H1 (cell line): ENCODE measurements around the gene NOL12. TPM values are rescaled to one million over a fixed set of nuclear protein-coding genes. Genes with fewer than 3 reads are reported as not detected.

Experiments
- CREB1 ChIP-seq: IDR thresholded peaks from 2 replicates; pipeline ENCODE4 v1.6.1; 2012; ENCODE audit warnings: inconsistent platforms
- GABPA ChIP-seq: IDR thresholded peaks from 2 replicates; pipeline ENCODE4 v1.6.1; 2011; ENCODE audit warnings: mild to moderate bottlenecking, low read length, moderate library complexity, borderline replicate concordance; ENCODE audit not compliant: insufficient read depth
- SAP30 ChIP-seq: fragments of 300-600 bp; sonication (generic); IDR thresholded peaks from 2 replicates; pipeline ENCODE4 v1.7.1; 2012; ENCODE audit warnings: low read length, moderate library complexity, mild to moderate bottlenecking, inconsistent platforms; ENCODE audit not compliant: insufficient read depth, insufficient replicate concordance
- SIN3A ChIP-seq, 2 experiments: IDR thresholded peaks in 1 of 2; conservative IDR thresholded peaks in 1 of 2; 2 replicates each; pipeline ENCODE4 v1.6.1; 2011 to 2012; ENCODE audit warnings: low read length in 2 of 2, improper control_type of control experiment in 1 of 2, low read depth in 1 of 2, mild to moderate bottlenecking in 1 of 2
- SP1 ChIP-seq: IDR thresholded peaks from 2 replicates; pipeline ENCODE4 v1.6.1; 2011; ENCODE audit warnings: low read depth, low read length
- polyA plus RNA-seq, 7 experiments: library from polyadenylated mRNA; depleted of rRNA in 3 of 7; stranded (reverse) in 5 of 7; unstranded in 2 of 7; fragments of >200 nt in 5 of 7; fragments of 200-250 nt in 2 of 7; gene quantifications; 1 replicate in 5 of 7; 2 replicates in 1 of 7; 4 replicates in 1 of 7; pipeline versions ENCODE4 v1.2.1 to v1.2.3, GENCODE V29; 2011 to 2013; ENCODE audit warnings: missing spikeins in 2 of 7, mixed read lengths in 2 of 7
- total RNA-seq: library from RNA; stranded (reverse); fragmentation: NEBNext Ultra II Directional; extraction: Animal tissue kit (Norgen Biotek cat#: 25700); gene quantifications from 2 replicates; pipeline ENCODE4 v1.2.1, GENCODE V29; 2021

The NOL12 gene
- total and polyA plus RNA-seq, 2 of the 8 experiments (the other 6 are each of a cell fraction or from before 2014, with no cell fraction given): 25.3 to 28.3 TPM

- TF ChIP-seq GABPA (no peak), SAP30 (no peak), CREB1 (no peak), SP1 (no peak), SIN3A (conservative IDR thresholded peaks at IDR 0.05 in 1 of 2, IDR thresholded peaks at IDR 0.05 in 1 of 2; ENCODE audit: low read depth in 1 of 2, low read length in 2 of 2) (no peak)
Observed at GRCh38 chr22:37678372-37678771, 7.8 kb upstream of the NOL12 start (continued).
